ENCODE results near the gene SFXN5.

The SFXN5 gene

GRCh38 chr2:73053316-73054114 lies 18.0 kb downstream of the SFXN5 start:
- POLR2A ChIA-PET: interaction anchor here (1.1 kb wide), 1 partner anchor 18 kb away, joined by 3 read pairs; the partner anchor contains the start of gene SFXN5
- no peak for TF ChIP-seq FOXM1 (IDR thresholded peaks at IDR 0.05; ENCODE audit: borderline replicate concordance)
- DNase-seq (ENCODE audit: extremely low spot score): no peak
- CTCF ChIA-PET: no interaction called here

GRCh38 chr2:73050121-73050545 lies 21.4 kb downstream of the SFXN5 start:
- no peak for DNase-seq (ENCODE audit: extremely low spot score)
- TF ChIP-seq FOXK2 (IDR thresholded peaks at IDR 0.05) (no peak), L3MBTL2 (conservative IDR thresholded peaks at IDR 0.05) (no peak), SP1 (IDR thresholded peaks at IDR 0.05) (no peak), NFRKB (IDR thresholded peaks at IDR 0.05) (no peak), SUZ12 (IDR thresholded peaks at IDR 0.05) (no peak)
- ChIA-PET CTCF (no interaction called here), POLR2A (no interaction called here)

- DNase-seq (ENCODE audit: extremely low spot score): no peak
- TF ChIP-seq ZNF384 (IDR thresholded peaks at IDR 0.05): no peak
- no peak for TF ChIP-seq BHLHE40 (IDR thresholded peaks at IDR 0.05; ENCODE audit: borderline replicate concordance)
- no peak for TF ChIP-seq SP1 (IDR thresholded peaks at IDR 0.05)
- no peak for TF ChIP-seq SUZ12 (IDR thresholded peaks at IDR 0.05)
- no peak for TF ChIP-seq ELF4 (IDR thresholded peaks at IDR 0.05)
- TF ChIP-seq CTBP1 (IDR thresholded peaks at IDR 0.05; ENCODE audit: borderline replicate concordance): no peak
- TF ChIP-seq FOXM1 (IDR thresholded peaks at IDR 0.05; ENCODE audit: borderline replicate concordance): no peak
- TF ChIP-seq FOXK2 (IDR thresholded peaks at IDR 0.05): no peak
- no peak for TF ChIP-seq LEF1 (IDR thresholded peaks at IDR 0.05; ENCODE audit: borderline replicate concordance)
- TF ChIP-seq NFRKB (IDR thresholded peaks at IDR 0.05): no peak
- no peak for TF ChIP-seq TARDBP (IDR thresholded peaks at IDR 0.05)
- no peak for TF ChIP-seq HDGF (IDR thresholded peaks at IDR 0.05; ENCODE audit: borderline replicate concordance)
- TF ChIP-seq L3MBTL2 (conservative IDR thresholded peaks at IDR 0.05): no peak
- TF ChIP-seq FOXA1 (IDR thresholded peaks at IDR 0.05): no peak
- no peak for TF ChIP-seq ARNT (IDR thresholded peaks at IDR 0.05)
- TF ChIP-seq PKNOX1 (IDR thresholded peaks at IDR 0.05): no peak
- ChIA-PET POLR2A (no interaction called here), CTCF (no interaction called here)
Observed at GRCh38 chr2:73043929-73044832, 27.3 kb downstream of the SFXN5 start.

- TF ChIP-seq TARDBP (IDR thresholded peaks at IDR 0.05) (no peak), HDGF (IDR thresholded peaks at IDR 0.05; ENCODE audit: borderline replicate concordance) (no peak), ELF4 (IDR thresholded peaks at IDR 0.05) (no peak), NFRKB (IDR thresholded peaks at IDR 0.05) (no peak)
- POLR2A ChIA-PET: no interaction called here
- CTCF ChIA-PET: no interaction called here
- DNase-seq (ENCODE audit: extremely low spot score): no peak
Observed at GRCh38 chr2:73043276-73043675, 28.2 kb downstream of the SFXN5 start.

GRCh38 chr2:73037947-73038585 lies 33.4 kb downstream of the SFXN5 start:
- POLR2A ChIA-PET: no interaction called here
- TF ChIP-seq TARDBP (IDR thresholded peaks at IDR 0.05): no peak
- TF ChIP-seq FOXM1 (IDR thresholded peaks at IDR 0.05; ENCODE audit: borderline replicate concordance): no peak
- no peak for TF ChIP-seq ARNT (IDR thresholded peaks at IDR 0.05)
- TF ChIP-seq BHLHE40 (IDR thresholded peaks at IDR 0.05; ENCODE audit: borderline replicate concordance): no peak
- no peak for TF ChIP-seq SP1 (IDR thresholded peaks at IDR 0.05)
- TF ChIP-seq FOXK2 (IDR thresholded peaks at IDR 0.05): no peak
- no peak for TF ChIP-seq SUZ12 (IDR thresholded peaks at IDR 0.05)
- no peak for TF ChIP-seq NFRKB (IDR thresholded peaks at IDR 0.05)
- no peak for TF ChIP-seq PKNOX1 (IDR thresholded peaks at IDR 0.05)
- TF ChIP-seq ELF4 (IDR thresholded peaks at IDR 0.05): no peak
- no peak for TF ChIP-seq HDGF (IDR thresholded peaks at IDR 0.05; ENCODE audit: borderline replicate concordance)
- no peak for TF ChIP-seq ZNF384 (IDR thresholded peaks at IDR 0.05)
- no peak for TF ChIP-seq L3MBTL2 (conservative IDR thresholded peaks at IDR 0.05)
- no peak for TF ChIP-seq FOXA1 (IDR thresholded peaks at IDR 0.05)
- no peak for TF ChIP-seq CTBP1 (IDR thresholded peaks at IDR 0.05; ENCODE audit: borderline replicate concordance)
- TF ChIP-seq LEF1 (IDR thresholded peaks at IDR 0.05; ENCODE audit: borderline replicate concordance): no peak
- CTCF ChIA-PET: no interaction called here
- no peak for DNase-seq (ENCODE audit: extremely low spot score)

GRCh38 chr2:73036766-73037165 lies 34.7 kb downstream of the SFXN5 start:
- TF ChIP-seq SP1 (IDR thresholded peaks at IDR 0.05) (no peak), NFRKB (IDR thresholded peaks at IDR 0.05) (no peak), BHLHE40 (IDR thresholded peaks at IDR 0.05; ENCODE audit: borderline replicate concordance) (no peak), FOXK2 (IDR thresholded peaks at IDR 0.05) (no peak), ZNF384 (IDR thresholded peaks at IDR 0.05) (no peak), PKNOX1 (IDR thresholded peaks at IDR 0.05) (no peak), LEF1 (IDR thresholded peaks at IDR 0.05; ENCODE audit: borderline replicate concordance) (no peak), FOXM1 (IDR thresholded peaks at IDR 0.05; ENCODE audit: borderline replicate concordance) (no peak), ELF4 (IDR thresholded peaks at IDR 0.05) (no peak), FOXA1 (IDR thresholded peaks at IDR 0.05) (no peak), HDGF (IDR thresholded peaks at IDR 0.05; ENCODE audit: borderline replicate concordance) (no peak), CTBP1 (IDR thresholded peaks at IDR 0.05; ENCODE audit: borderline replicate concordance) (no peak), ARNT (IDR thresholded peaks at IDR 0.05) (no peak), TARDBP (IDR thresholded peaks at IDR 0.05) (no peak), L3MBTL2 (conservative IDR thresholded peaks at IDR 0.05) (no peak)
- DNase-seq (ENCODE audit: extremely low spot score): no peak
- ChIA-PET POLR2A (no interaction called here), CTCF (no interaction called here)
